ENCODE results near the gene DCHS2. TPM values are rescaled to one million over a fixed set of nuclear protein-coding genes. Genes with fewer than 3 reads are reported as not detected.

The DCHS2 gene, protein sequence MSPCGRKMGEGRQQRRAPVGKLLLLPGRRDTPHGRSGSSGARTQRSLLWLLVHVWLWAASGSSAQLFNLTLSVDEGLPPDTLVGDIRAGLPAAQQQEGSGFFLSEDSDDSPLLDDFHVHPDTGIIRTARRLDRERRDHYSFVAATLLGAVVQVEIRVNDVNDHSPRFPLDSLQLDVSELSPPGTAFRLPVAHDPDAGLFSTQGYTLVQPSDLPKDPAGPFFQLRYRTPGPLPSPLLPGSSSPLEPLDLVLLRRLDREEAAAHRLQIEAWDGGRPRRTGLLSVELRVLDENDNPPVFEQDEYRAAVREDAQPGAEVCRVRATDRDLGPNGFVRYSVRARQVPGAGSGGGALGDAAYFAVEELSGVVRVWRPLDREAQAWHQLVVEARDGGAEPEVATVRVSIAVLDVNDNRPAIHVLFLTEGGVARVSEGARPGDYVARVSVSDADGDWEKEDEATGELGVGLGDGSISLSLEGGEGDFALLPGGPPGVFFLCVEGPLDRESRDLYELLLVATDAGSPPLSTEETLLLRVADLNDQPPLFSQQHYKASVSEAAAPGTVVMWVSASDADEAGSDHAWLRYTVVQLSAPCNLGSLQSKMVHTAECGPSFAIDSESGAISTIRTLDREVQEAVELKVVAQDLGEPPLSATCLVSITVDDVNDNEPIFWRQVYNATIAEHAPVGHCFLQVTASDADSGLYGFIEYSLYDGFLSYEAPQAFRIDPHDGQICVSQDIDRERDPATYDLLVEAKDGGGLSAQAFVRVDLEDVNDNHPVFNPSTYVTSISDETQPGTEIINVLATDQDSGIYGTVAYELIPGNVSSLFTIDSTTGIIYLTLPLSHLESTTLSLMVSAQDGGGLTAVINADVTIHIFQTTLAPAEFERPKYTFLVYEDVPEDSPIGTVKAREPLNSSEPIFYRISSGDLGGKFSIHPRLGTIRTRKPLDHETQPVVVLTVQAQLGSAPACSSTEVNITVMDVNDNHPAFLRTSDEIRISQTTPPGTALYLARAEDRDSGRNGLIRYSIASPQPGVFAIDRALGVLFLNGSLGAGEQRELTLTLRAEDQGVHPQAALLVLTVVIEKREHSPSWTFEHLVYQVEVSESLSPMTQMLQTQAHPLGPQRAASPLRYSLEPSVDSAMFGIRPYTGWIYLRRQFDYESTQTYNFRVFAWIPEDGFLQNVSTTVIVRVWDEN (N-terminal part only)
- total RNA-seq (under 1 TPM; 0.16 to 0.22 TPM), total RNA-seq (0 to 0.92 (median 0.06) reads per million in 172 experiments)
- polyA plus RNA-seq (2013, experiment 1 of 2): 0.03 TPM
- 0.23 TPM for polyA plus RNA-seq (2013, experiment 2 of 2)

DNA sequence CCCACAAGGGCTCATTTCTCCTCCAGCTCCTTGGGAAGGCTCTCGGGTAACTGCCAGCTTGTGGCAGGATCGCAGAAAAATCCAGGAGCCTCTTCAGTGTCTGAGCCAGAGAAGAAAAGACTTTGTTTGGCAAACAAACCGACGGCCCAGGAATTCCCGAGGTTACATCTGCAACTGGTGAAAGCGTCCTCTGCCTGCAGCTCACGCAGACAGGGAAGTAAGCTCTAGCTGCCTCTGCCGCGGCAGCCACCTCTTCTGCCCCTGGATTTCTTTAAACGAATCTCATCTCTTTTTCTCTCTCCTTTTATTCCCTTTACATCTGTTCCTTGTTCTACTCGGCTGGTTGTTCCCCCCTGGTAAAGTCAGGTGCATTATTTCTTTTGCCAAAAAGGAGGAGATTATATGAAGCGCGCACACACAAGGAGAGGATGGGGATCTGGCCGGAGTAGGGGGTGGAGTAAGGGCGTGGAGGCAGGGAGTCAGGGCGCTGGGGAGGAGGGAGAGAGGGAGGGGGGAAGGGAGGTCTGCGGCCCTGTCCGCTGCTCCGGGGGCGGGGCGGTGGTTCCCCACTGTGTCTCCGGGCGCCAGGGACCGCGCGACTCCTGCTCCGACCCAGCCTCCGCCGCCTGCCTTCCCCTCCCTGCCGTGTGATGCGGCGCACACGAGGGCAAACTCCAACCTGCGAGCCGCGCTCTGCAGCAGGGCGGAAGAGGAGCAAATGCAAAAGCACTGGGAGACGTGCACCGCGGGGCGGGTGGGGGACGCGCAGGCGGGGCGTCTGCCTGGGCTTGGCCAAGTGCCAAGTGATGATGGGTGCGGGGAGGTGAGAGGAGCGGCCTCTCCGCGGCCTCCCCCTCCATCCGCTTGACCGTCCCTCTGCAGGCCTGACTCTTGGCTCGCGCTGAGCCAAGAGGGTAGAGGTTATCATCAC is at the start of gene DCHS2:
TSS of gene DCHS2 (minus strand) at position 459 of the 931 bp plus-strand sequence. CDS start at position 15, 444 bp downstream.
- Histone ChIP-seq H3K4me1 (ENCODE audit: insufficient read depth, low read length) (peaks cover 15% of the 10 kb centered on the region), H3K9me3 (ENCODE audit: control insufficient read depth in 1 of 2, insufficient read depth in 1 of 2, low read length in 2 of 2) (peaks cover 0 to 23% of the 10 kb centered on the region in 2 experiments), H3K27me3 (ENCODE audit: control insufficient read depth in 1 of 2, insufficient read depth in 2 of 2, low read length in 2 of 2) (peaks cover 33 to 69% of the 10 kb centered on the region in 2 experiments), H3K4me3 (ENCODE audit: low read length) (peak within 1 kb of the TSS; percentile 15), H3K36me3 (ENCODE audit: insufficient read depth, low read length) (no peaks in the 10 kb centered on the region), H3K27ac (ENCODE audit: low read depth in 1 of 2, low read length in 2 of 2) (no peak within 1 kb of the TSS)
- no peak for TF ChIP-seq CTCF (IDR thresholded peaks at IDR 0.05)
- peaks cover 67% of the 10 kb centered on the region for H3K27me3 Mint-ChIP-seq
- H3K9me3 Mint-ChIP-seq: no peaks in the 10 kb centered on the region
- no peak within 1 kb of the TSS for H3K27ac Mint-ChIP-seq
- intact Hi-C loops (cut with DNase I, micrococcal nuclease): no loop called here
- no peaks in the 10 kb centered on the region for H3K36me3 Mint-ChIP-seq (ENCODE audit: low read depth)
- peaks cover 20% of the 10 kb centered on the region for H3K4me1 Mint-ChIP-seq (ENCODE audit: low read depth)
- POLR2A ChIA-PET: no interaction called here
- DNase-seq: peak in 2 of 14 experiments; percentile 3 to 11
- ATAC-seq (ENCODE audit: poor library complexity): peak; percentile 64
- peak within 1 kb of the TSS; percentile 74 for H3K4me3 Mint-ChIP-seq
- CTCF ChIA-PET: no interaction called here

DNA sequence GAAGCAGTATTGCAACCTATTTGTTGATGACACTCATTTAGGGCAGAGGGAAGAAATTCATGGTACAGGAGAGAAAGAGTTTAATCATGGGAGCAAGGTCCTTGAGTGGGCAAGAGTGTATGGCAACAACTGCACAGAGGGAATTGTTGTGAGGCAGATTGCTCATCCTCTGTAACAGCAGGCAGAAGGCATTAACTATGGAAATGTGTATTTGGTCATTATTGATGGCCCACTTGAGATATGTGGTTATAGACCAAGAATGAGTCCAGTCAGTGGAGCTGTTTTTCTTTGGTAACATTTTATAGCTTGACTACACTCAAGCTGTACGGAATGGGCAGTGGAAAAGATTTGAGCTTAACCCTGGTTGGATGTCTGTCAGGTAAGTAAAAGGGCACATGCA is 42.7 kb upstream of the DCHS2 start:
- H3K27me3 ChIP-seq (ENCODE audit: control insufficient read depth in 1 of 2, insufficient read depth in 2 of 2, low read length in 2 of 2): no peaks in the 10 kb centered on the region
- Mint-ChIP-seq H3K36me3 (ENCODE audit: low read depth) (peaks cover 28% of the 10 kb centered on the region), H3K27me3 (no peaks in the 10 kb centered on the region), H3K4me1 (ENCODE audit: low read depth) (no peaks in the 10 kb centered on the region), H3K9me3 (no peaks in the 10 kb centered on the region), H3K4me3 (no peak overlapping the region), H3K27ac (peak overlapping the region; percentile 18)
- no peak overlapping the region for H3K27ac ChIP-seq (ENCODE audit: low read depth in 1 of 2, low read length in 2 of 2)
- H3K9me3 ChIP-seq (ENCODE audit: control insufficient read depth in 1 of 2, insufficient read depth in 1 of 2, low read length in 2 of 2): no peaks in the 10 kb centered on the region
- ATAC-seq (ENCODE audit: poor library complexity) (no peak), DNase-seq (no peak)
- H3K4me1 ChIP-seq (ENCODE audit: insufficient read depth, low read length): no peaks in the 10 kb centered on the region
- POLR2A ChIA-PET: no interaction called here
- H3K4me3 ChIP-seq (ENCODE audit: low read length): no peak overlapping the region
- peaks cover 34% of the 10 kb centered on the region for H3K36me3 ChIP-seq (ENCODE audit: insufficient read depth, low read length)
- TF ChIP-seq CTCF (IDR thresholded peaks at IDR 0.05): no peak
- CTCF ChIA-PET: no interaction called here
- intact Hi-C loops (cut with DNase I, micrococcal nuclease): no loop called here
